ENCODE data around the gene DLX3.
"Not testable (repeated sequence)": the region's sequence is repeated elsewhere in the genome, so short reads cannot be mapped to it uniquely, and the experiment has no call there.

The DLX3 gene

DNA sequence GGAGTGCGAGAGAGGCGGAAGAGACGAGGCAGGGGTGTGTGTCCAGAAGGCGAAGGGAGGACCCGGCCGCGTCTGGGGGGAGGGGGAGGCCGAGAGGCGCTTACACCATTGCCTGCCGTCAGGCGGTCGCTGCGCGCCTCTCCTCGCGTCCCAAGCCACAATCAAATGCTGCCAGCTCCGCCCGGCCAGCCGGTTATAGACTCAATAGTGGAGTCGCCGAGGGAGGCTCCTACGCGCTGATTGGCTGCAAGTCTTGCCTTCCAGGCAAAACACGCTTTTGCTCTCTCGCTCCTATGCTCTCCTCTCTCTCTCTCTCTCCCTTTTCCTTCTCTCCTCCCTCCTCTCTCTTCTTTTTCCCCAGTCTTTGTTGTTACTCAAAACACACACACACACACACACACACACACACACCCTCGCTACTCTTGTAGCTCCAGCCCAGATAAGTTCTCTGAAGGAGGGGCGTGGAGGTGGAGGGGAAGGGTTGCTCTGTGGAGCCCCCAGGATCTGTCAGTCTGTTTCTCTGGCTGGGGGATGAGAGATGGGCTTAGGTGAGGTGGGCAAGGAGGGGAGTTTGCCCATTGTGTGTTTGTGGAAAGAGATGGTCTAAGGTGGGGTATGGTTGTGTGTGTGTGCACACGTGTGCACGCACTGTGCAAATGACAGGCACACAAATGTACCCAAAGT lies at the start of gene DLX3:
TSS of gene DLX3 (minus strand) at position 170 of the 684 bp plus-strand sequence. CDS start 226 bp downstream, outside the sequence.
- DNase-seq (ENCODE audit: low read depth), result peak; percentile 22

DNA sequence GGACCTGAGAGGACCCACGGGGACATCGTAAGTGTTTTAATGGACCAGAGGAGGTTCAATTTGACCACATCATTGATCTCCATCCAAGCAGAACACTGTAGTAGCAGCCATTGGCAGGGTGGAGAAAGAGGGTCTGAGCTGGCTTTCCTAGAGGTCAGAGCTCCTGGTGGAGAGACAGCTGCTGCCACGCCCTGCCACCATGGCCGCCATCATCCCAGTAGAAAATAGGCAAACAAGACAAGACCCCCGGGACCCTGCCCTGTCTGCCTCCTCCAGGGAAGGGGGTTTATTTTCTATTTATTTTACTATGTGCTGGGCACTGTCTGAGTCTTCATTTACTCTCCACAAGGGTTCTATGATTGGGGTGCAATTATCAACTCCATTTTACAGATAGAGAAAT lies 49.5 kb upstream of the DLX3 start:
- DNase-seq (ENCODE audit: low read depth), result no peak

DNA sequence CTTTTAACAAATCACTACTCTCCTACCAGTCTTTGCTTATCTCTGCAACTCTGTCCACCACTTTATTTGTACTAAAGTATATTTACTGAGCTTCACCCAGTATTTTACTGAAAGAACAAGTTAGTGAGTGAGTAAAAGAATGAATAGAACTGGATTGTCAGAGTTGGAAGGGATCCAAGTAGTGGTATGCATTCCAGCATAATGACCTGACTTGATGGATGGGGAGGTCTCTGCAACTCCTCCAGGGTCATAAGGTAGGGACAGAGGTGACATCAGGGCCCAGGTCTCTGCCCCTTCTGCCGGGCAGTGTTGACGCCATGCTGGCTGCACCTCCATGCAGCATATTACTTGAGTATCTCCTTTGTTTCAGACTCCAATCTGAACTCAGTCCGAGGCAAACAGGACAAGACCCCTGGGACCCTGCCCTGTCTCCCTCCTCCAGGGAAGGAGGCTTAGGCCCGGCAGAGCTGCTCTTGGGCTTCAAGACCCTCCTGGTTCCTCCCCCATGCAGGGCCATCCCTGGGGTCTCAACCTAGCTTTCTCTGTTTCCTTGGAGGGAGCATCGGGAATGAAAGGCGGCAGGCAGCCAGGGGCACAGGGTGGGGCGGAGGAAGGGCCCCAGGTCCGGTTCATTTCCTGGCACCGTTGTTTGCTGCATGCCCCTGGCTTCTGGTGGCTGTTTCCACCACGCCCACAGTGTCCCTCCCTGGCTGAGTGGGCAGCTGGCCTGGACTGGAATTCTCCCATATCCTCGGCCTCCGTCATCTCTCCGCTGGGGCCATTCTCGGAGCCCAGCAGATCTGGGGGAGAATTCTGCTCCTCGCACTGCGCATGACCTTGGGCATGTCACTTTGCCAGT lies 48.5 kb upstream of the DLX3 start:
- no peak for DNase-seq (ENCODE audit: low read depth)

DNA sequence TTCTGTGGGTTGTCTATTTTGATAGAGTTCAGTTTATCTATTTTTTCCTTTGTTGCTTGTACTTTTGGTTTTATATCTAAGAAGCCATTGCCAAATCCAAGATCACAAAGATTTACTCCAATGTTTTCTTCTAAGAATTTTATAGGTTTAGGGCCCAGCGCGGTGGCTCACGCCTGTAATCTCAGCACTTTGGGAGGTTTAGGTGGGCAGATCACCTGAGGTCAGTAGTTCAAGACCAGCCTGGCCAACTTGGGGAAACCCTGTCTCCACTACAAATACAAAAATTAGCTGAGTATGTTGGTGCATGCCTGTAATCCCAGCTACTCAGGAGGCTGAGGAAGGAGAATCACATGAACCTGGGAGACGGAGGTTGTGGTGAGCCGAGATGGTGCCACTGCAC lies 47.2 kb upstream of the DLX3 start:
- DNase-seq (ENCODE audit: low read depth), result no peak

DNA sequence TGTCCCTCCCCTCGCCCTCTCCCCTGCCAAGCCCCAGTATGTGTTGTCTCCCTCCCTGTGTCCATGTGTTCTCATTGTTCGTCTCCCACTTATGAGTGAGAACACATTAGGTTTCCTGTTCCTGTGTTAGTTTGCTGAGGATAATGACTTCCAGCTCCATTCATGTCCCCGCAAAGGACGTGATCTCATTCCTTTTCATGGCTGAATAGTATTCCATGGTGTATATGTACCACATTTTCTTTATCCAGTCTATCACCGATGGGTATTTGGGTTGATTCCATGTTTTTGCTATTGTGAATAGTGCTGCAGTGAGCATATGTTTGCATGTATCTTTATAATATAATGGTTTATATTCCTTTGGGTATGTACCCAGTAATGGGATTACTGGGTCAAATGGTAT lies 45.5 kb upstream of the DLX3 start:
- not testable (repeated sequence) for DNase-seq (ENCODE audit: low read depth)

DNA sequence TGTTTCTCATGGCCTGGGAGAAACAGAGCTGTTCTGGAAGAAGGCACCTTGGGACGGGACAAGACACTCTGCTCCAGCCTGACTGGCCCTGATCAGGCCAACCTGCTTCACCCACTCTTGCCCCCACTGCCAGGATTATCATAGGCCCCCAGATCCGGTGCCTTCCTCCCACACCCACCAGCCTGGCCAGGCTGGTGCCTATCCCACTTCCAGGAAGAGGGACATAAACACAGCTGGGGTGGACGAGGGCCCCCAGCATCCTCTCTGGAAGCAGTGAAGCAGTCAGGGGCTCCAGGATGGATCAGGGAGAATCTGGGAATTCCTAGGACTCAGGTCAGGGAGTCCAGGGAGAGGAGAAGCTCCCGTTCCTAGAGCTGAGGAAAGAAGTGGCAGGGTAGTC lies 44.0 kb upstream of the DLX3 start:
- no peak for DNase-seq (ENCODE audit: low read depth)

DNA sequence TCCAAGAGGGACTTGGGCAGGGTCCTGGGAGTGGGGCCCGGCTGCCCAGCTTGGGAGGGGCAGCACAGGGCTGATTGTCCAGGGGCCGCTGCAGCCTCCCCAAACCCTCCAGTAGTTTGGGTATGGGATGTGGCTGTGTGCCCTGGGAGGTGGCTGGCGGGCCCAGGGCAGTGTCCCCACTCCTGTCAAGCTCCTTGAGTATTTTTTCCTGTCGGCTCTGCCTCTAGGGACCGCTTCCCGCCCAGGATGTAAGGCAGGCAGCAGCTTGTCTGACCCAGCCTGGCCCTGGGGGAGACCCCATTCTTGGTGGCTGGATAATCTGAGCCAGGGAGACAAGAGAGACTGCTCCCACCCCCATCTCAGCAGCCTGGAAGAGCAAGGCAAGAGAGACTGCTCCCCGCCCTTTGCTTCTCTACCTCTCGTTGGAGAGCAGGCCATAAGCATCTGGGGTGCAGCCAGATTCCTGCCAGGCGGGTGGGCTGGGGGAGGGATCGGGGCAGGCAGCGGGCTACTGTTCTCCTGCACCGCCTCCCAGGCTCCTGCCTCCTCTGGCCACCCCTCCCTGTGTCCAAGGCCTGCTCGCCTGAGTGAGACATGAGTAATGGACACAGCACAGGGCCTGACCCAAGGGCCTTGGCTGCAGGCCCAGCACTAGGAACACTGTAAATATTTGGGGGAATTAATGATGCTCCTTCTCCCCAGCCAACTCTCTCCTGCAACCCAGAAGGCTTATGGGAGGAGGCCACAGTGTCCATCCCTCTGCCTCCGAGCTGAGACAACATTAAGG lies 42.5 kb upstream of the DLX3 start:
- DNase-seq (ENCODE audit: low read depth), result no peak

DNA sequence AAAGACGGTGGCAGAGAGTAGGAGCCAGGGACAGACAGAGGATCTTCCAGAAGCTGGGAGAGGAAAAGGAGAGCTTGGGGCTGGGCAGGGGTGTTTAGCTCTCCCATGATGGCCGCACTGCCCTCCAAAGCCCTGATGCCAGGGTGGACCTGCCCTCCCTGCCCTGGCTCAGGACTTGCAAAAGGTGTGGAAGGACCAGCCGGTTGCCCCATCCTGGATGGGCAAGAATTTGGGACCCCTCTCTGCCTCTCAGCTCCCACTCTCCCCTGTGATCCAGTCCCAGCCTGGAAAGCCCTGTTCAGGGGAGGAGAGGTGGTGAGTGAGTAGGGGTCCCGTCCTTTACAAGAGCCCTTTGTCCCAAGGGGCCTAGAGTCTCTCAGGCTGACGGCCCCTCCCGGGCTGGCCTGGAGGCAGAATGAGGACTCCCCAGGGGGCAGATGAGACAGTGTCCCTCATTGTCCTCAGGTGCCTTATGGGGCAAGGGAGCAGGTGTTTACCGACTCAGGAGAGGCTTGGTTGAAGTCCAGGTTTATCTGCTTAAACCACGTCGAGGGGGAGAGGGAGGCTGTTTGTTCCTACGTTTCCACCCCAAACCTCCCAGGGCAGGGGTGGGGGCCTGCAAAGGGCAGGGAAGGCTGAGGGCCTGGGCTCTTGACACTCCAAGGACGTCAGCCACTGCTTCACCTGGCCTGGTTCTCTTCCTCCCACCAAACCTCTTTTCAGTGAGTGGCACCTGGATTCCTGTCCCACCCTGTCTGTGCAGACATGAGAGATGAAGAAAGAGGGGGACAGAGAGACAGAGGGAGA lies 41.6 kb upstream of the DLX3 start:
- DNase-seq (ENCODE audit: low read depth), result no peak

DNA sequence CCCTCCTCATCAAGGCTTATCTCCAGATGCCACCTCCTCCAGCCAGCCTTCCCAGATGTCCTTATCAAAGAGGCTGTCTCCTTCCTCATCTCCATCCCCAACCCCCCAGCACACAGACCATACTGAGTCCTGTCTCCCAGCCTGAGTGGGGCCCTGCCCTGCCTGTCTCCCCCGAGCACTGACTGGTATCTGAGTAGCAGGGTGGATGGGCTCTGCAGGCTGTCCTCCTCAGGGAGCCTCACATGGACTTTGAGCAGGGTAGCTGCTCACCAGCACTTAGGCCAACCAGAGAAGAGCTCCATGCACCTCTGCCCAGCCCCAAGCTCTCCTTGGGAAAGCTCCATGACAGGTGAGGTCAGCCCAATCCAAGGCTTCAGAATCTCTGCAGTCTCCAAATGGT lies 40.9 kb upstream of the DLX3 start:
- DNase-seq (ENCODE audit: low read depth), result no peak

DNA sequence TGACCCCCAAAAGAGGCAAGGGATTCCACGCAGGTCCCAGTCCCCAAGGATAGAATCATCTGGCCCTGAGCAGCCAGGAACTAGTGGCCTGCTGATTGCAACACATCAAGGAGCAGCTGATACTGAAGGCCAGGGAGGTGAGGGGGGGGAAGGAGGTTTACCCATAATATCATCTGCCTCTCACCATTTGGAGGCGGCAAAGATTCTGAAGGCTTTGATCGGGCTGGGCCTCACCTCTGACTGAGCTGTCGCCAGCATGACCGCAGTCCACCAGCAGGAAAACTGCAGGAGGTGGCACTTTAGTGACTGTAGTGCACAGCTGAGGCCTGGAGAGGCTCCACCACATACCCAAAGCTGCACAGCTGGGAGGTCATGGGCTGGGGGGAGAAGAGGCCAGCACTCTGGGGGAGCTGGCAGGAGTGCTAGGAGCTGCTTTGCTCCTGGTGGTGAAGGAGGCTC lies 40.4 kb upstream of the DLX3 start:
- DNase-seq (ENCODE audit: low read depth), result no peak

DNA sequence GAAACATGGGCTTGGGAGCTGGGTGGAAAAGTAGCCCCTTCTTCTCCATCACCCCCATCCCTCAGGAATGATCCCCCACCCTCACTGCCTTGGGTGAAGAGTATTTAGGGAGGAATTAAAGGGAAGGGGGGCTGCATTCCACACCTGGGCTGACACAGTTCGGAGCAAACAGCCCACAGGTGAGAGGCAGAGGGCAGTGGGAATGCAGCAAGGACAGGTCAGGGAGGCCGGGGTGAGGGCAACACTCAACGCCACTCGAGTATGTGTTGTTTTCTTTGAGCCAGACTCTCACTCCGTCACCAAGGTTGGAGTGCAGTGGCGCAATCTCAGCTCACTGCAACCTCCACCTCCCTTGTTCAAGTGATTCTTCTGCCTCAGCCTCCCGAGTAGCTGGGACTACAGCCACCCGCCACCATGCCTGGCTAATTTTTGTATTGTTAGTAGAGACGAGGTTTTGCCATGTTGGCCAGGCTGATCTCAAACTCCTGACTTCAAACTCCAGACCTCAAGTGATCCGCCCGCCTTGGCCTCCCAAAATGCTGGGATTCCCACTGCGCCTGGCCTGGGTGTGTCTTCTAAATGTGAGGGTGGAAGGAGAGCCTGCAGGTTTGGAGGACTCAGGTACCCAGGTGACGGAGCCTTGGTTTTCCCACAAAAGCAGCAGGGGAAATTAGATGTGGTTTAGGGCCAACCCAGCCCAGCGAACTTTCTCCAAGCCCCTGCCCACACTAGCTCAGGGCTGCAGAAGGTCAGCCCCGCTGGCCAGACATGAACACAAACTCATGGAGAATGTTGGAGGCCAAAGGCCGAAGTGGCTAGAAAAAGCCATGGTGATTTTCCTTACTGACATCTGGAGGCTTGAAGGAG lies 39.7 kb upstream of the DLX3 start:
- DNase-seq (ENCODE audit: low read depth), result no peak

DNA sequence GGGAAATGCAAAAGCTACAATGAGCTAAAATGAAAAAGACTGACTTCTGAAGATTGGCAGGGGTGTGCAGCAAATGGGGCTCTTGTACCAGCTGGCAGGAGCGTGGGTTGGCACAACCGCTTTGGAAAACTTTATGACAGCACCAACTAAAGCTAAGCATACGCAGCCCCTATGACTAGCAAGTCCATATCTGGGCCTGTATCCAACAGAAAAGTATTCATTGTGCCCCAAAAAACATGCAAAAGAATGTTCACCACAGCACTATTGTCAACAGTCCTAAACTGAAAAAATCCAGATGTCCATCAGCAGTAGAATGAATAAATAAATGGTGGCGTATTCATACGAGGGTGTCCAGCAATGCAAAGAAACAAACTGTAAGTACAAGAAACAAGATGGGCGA lies 38.3 kb upstream of the DLX3 start:
- DNase-seq (ENCODE audit: low read depth), result no peak

DNA sequence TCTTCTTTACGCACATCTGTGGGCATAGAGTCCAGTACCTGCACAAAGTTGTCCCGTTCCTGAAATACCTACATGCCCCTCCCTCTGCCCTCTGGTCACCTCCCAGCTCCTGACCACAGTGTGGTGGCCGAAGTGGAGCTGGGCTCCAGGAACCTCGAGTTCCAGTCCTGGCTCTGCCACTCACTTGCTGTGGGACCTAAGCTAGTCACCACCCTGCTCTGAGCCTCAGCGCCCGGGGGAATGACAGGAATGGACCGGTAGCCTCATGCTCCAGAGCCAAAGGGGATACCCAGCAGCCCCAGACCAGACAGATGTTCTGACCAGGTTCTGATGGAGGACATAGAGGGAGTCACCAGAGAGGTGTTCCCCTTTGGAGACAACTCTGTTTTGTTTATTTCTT lies 34.2 kb upstream of the DLX3 start:
- no peak for DNase-seq (ENCODE audit: low read depth)

DNA sequence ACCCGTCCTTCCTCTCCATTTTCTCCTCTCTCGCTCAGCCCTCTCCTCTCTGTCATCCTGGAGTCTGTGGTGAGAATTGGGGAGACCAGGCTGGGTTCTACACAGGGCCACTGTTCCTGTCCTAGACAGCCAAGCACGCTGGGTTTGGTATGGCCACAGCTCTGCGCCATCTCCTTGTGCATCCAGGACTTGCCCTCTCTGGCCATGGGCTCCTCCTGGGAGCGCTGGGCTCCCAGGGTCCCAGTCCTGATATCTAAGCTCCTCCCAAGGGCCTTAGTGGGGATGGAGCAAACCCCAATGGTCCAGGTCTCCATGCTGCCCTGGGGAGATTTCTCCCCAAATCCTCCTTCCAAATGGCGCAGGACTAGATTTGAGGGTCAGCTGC lies 33.7 kb upstream of the DLX3 start:
- no peak for DNase-seq (ENCODE audit: low read depth)

DNA sequence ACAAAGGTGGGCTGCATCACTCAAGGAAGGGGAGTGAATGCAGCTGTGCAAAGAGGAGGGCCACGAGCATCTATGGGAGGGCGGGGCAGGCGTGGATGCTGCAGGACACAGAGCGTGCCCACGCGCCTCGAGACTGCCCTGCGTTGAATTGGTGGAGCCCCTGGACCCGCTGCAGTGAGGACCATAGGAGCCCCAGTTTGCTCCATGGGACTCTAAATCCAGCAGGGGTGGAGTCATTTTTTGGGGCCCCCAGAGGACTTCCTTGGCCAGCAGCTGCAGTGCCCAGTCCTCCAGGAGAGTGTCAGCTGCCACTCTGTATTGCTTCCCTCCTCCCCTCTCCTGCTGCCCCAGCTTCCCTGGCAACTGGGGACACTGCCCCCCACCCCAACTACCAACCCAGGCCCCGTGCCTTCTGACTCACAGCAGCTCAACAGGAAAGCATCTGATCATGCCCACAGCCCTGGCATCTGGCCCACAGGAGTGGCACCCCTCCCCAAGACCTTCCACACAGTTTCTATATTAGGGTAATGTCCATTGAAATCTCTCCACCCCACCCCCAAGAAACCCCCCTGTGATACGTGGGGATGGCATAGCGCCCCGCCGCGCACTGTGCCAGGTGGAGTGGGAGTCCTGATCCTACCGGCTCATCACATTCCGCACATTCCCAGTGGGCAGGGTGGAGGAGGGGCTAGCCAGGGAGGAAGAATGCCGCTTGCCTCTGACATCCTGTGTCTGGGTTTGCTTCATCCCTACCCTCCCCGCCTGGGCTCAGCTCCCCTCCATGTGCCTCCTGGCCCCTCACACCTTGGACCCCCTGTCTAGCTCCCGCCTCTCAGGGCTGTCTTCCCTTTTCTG lies 33.1 kb upstream of the DLX3 start:
- no peak for DNase-seq (ENCODE audit: low read depth)

DNA sequence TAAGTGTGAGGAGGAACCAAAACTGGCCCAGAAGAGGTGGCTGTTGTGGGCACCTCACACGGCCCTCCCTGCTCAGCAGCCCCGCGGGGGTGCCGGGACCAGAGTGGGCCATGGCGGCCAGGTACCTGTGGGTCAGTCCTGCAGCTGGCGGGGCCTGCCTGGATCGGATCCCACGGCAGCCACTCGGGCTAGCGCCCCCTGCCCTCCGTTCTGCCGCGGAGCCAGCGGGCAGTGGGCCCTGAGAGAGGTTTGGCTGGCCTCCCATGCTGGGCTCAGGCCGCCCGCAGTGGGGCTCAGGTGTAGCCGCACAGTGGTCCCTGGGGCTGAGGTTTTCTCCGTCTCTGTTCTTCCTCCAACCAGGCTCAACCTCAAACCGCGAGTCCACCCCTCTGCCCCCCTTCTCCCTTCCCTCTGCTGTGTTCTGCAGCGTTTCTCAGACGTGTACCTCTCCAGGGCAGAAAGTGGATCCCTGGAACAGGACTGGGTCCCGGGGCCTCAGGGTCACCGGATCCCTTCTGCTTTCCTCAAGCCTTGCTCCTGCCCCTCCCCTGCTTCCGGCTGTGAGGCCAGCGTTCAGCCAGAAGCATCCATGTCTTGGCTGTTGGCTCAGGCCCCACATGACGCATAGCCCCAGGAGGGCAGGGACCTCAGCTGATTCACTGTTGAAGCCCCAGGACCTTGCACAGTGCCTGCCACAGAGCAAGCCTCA lies 32.3 kb upstream of the DLX3 start:
- peak; percentile 75 for DNase-seq (ENCODE audit: low read depth)

DNA sequence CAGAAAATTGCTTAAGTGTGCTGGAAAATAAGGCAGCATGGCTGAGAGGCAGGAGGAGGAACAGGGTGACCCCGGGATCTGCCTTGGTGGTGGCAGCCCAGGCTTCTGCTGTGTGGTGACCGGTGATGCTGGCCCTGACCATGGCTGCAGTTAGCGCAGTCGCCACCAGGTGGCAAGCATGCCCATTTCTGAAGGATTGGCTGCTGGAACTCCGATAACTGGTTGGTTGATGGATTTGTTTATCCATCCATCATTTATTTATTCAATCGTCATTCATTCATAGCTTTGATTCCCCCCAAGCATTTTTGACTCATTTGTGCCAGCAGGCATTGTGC lies 31.8 kb upstream of the DLX3 start:
- no peak for DNase-seq (ENCODE audit: low read depth)

DNA sequence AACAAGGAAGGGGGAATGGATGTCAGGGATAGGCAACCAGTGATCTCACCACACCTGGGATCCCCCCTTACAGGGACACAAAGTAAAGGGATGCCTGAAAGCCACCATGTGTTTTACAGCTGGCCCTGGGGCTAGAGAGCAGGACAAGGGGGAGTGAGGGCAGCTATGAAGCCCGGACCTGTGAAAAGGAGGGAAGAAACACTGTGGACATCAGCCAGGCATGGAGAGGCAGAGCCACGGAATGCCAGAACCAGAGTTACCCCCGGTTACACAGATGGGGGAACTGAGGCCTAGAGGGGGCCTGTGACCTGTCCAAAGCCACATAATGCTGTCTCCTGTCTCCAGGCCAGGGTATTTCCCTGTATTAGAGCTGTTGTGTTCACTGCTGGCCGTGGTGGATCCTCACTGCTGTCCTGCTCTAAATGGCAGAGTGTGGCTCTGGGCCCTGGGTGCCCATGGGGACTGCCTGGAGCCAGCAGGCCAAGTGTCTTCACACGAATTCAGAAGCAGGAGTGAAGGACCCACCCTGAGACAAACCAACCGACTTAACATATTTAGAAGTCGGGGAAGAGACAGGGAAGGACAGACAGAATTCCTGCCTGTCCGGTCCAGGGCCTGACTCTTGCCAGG lies 31.1 kb upstream of the DLX3 start:
- no peak for DNase-seq (ENCODE audit: low read depth)

DNA sequence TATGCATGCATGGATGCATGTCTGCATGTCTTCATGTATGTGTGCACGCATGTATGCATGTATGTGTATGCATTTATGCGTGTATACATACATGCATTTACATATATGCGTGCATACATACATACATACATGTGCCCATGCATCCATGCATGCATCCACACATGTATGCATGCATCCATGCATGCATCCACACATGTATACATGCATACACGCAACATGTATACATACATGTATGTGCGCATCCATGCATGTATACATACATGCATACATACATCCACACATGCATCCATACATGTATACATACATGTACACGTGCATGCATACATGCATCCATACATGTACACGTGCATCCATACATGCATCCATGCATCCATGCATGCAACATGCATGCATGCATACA lies 29.8 kb upstream of the DLX3 start:
- no peak for DNase-seq (ENCODE audit: low read depth)

All from non-pigmented ciliary epithelial cell (primary cell).